Tibial nerve (tissue), 3 donors: ENCODE measurements around the gene RPS19.

Source experiments
- EP300 ChIP-seq, 2 donors: sonication (generic); formaldehyde crosslinking; IDR thresholded peaks; one replicate each; pipeline ENCODE4 v1.6.1; 2017; ENCODE audit warnings: antibody characterized with exemption in 2 of 2, mild to moderate bottlenecking in 1 of 2
- POLR2A ChIP-seq, 2 donors: fragments of 450-650 bp; IDR thresholded peaks; one replicate each; pipeline ENCODE4 v1.6.1; 2017; ENCODE audit warnings: antibody characterized with exemption in 2 of 2, mild to moderate bottlenecking in 2 of 2, moderate library complexity in 2 of 2

DNA sequence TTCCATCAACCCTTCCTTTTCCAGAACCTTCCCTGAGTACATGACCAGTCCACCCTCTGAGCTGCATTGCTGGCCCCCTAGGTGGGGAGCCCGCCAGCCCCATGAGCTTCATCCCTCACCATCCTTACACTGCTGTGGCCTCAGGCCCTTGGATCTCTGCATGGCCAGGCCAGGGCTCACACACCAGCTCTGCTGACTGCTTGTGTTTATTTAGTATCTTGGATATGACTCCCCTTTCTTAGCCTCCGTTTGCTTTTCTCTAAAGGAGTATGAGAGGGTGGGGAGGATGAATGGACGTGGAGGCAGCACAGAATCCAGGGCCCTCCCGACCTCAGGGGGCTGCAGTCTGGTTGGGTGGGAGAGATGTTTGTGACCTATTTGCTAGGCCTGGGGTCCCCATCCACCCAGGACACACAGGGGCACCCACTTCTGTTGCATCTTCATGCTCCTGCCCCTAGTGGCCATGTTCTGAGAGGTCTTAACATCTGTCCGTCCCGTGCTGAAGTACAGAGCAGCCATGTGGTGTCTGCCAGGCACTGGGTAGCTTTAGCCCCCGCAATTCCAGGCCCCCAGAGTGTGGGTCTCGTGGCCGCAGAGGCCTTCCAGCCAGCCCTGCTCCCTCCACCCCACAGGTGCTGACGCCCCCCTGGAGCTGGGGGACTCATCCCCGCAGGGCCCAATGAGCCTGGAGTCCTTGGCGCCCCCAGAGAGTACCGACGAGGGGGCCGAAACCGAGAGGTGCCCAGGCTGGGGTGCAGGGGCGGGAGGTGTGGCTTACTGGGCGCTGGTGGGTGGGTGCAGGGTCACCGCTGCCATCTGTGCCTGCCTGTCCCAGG lies 35.9 kb downstream of the RPS19 start:
- TF ChIP-seq EP300 (IDR thresholded peaks at IDR 0.05) (no peak), POLR2A (IDR thresholded peaks at IDR 0.05) (no peak)
